ENCODE measurements around the gene DPEP2. TPM values are rescaled to one million over a fixed set of nuclear protein-coding genes. Genes with fewer than 3 reads are reported as not detected.
"Not testable (repeated sequence)": the region's sequence is repeated elsewhere in the genome, so short reads cannot be mapped to it uniquely, and the experiment has no call there.

DPEP2 gene
- total RNA-seq, 1 donor from 2014 or later = 0.99 TPM

GRCh38 chr16:68000450-68000849 is 1.2 kb upstream of the DPEP2 start:
- Histone ChIP-seq H3K27me3 (ENCODE audit: low read depth) (no peaks in the 10 kb centered on the region), H3K36me3 (no peaks in the 10 kb centered on the region), H3K9me3 (replicated peaks) (no peaks in the 10 kb centered on the region), H3K27ac (replicated peaks) (peak overlapping the region; percentile 75), H3K4me3 (no peak overlapping the region), H3K4me1 (peaks cover 11% of the 10 kb centered on the region)
- intact Hi-C loops (cut with micrococcal nuclease) = no loop called here
- DNase-seq = no peak
- no peak for TF ChIP-seq CTCF (IDR thresholded peaks at IDR 0.05; ENCODE audit: borderline replicate concordance)

GRCh38 chr16:67999985-68000384 is 701 bp upstream of the DPEP2 start:
- Histone ChIP-seq H3K36me3 (no peaks in the 10 kb centered on the region), H3K4me3 (no peak overlapping the region), H3K27ac (replicated peaks) (peak overlapping the region; percentile 75), H3K4me1 (peaks cover 11% of the 10 kb centered on the region), H3K9me3 (replicated peaks) (no peaks in the 10 kb centered on the region), H3K27me3 (ENCODE audit: low read depth) (no peaks in the 10 kb centered on the region)
- no peak for DNase-seq
- intact Hi-C loops (cut with micrococcal nuclease) = no loop called here
- TF ChIP-seq CTCF (IDR thresholded peaks at IDR 0.05; ENCODE audit: borderline replicate concordance) = no peak

GRCh38 chr16:67998231-67998778 is 979 bp downstream of the DPEP2 start:
- H3K27ac ChIP-seq (replicated peaks); DNase-seq; intact Hi-C loops (cut with micrococcal nuclease); H3K36me3 ChIP-seq; H3K4me3 ChIP-seq; H3K27me3 ChIP-seq (ENCODE audit: low read depth); H3K9me3 ChIP-seq (replicated peaks): not testable (repeated sequence)
- H3K4me1 ChIP-seq = peaks cover 18% of the 10 kb centered on the region

- no peak for TF ChIP-seq CTCF (IDR thresholded peaks at IDR 0.05; ENCODE audit: borderline replicate concordance)
- Histone ChIP-seq H3K4me3 (no peak overlapping the region), H3K4me1 (peaks cover 27% of the 10 kb centered on the region), H3K27me3 (ENCODE audit: low read depth) (no peaks in the 10 kb centered on the region), H3K9me3 (replicated peaks) (no peaks in the 10 kb centered on the region), H3K36me3 (no peaks in the 10 kb centered on the region), H3K27ac (replicated peaks) (no peak overlapping the region)
- intact Hi-C loops (cut with micrococcal nuclease) = no loop called here
- no peak for DNase-seq
Observed at GRCh38 chr16:67996666-67997065, 2.6 kb downstream of the DPEP2 start.

GRCh38 chr16:67995423-67995822 is 3.9 kb downstream of the DPEP2 start:
- Histone ChIP-seq H3K27ac (replicated peaks) (no peak overlapping the region), H3K9me3 (replicated peaks) (no peaks in the 10 kb centered on the region), H3K36me3 (no peaks in the 10 kb centered on the region), H3K4me3 (no peak overlapping the region), H3K4me1 (peaks cover 23% of the 10 kb centered on the region), H3K27me3 (ENCODE audit: low read depth) (no peaks in the 10 kb centered on the region)
- intact Hi-C loops (cut with micrococcal nuclease) = no loop called here
- TF ChIP-seq CTCF (IDR thresholded peaks at IDR 0.05; ENCODE audit: borderline replicate concordance) = no peak
- DNase-seq = no peak

- H3K4me3 ChIP-seq = peak overlapping the region; percentile 60
- H3K4me1 ChIP-seq = peaks cover 16% of the 10 kb centered on the region
- H3K36me3 ChIP-seq; H3K9me3 ChIP-seq (replicated peaks); DNase-seq; H3K27me3 ChIP-seq (ENCODE audit: low read depth); intact Hi-C loops (cut with micrococcal nuclease): not testable (repeated sequence)
- H3K27ac ChIP-seq (replicated peaks) = peak overlapping the region; percentile 87
Observed at GRCh38 chr16:67994040-67994408, 5.3 kb downstream of the DPEP2 start.
